CD4-positive, alpha-beta T cell treated with Interleukin-1 beta for 1 hour (primary cell): ENCODE results near the gene CRAT.

Experiments
- DNase-seq, 2 donors: peaks; one replicate each; pipeline ENCODE4 v3.0.0-alpha.2; 2020 to 2022

CRAT gene

GRCh38 chr9:129059796-129060785 lies 50.5 kb downstream of the CRAT start:
- no peak for DNase-seq

DNA sequence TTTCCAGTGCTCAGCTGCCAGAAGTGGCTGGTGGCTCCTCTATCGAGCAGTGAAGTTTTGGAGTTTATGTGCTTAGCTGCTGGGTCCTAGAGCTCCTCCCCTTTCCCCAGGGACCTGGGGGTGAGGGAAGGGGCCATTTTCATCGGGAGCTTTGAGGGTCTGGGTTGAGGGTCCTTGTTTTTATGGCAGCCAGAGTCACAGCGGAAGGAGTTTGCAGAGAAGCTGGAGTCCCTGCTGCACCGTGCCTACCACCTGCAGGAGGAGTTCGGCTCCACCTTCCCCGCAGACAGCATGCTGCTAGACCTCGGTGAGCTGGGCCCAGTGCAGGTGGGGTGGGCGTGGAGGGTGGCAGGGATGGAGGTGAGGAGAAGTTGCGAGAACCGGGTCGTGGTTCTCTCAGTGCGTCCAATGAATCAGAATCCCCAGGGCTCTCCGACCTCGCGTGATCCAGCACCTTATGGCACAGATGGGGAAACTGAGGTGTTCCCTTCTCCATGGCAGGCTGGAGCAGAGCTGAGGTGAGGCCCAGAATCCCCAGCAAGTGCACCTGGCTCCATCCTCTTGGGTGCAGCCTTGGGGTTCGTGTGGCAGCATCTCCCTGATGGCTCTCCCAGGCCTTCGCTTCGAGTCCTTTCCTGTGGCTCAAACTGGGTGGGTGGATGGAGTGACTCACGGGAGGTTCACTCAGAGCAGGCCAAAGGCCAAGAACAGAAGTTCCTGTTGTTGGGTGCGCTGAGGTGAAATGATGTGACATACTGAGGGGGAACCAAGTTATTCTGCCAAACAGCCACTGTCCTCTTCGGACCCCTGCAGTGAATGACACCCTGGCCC lies 51.4 kb downstream of the CRAT start:
- no peak for DNase-seq

GRCh38 chr9:129054163-129054851 lies 56.3 kb downstream of the CRAT start:
- DNase-seq: no peak

DNA sequence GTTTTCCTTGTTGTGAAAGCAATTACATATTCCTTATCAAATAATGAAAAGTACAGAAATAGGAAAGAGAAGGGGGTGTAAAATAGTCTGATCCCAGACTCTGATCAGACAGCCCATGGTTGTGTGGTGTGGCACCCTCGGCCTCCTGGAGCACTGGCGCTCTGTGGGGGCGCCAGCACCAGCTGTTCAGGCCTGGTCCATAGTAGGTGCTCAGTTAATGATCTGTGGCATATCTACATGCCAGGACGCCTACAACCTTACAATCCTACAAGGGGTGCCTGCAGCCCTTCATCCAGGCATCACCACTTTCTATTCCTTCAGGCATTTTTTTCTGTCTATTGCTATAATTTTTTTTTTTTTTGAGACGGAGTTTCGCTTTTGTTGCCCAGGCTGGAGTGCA lies 57.6 kb downstream of the CRAT start:
- DNase-seq: no peak

DNA sequence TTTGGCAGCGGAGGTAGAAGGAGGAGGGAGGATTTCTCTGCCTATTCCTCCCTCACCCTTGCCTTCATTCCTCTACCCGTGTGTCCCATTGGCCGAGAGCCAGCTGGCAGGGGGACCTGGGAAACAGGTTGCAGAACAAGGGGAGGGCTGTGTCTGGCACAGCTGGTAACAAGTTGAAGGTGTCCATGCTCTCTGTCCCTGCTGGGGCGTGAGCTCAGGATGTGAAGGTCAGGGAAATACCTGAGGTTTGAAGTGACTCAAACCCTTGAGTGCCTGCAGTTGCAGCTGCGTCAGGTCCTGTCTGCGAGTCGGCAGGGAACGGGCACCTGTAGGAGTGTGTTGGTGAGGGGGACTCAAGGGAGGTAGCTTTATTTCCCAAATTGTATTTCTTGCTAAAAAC lies 58.0 kb downstream of the CRAT start:
- DNase-seq: no peak
